GM20000 (cell line): ENCODE results near the gene PRKCB.

Experiments used
- DNase-seq: peaks from one replicate; pipeline ENCODE4 v3.0.0; 2012; ENCODE audit warnings: low spot score
- TF ChIP-seq, protein P1 (sequence below): IDR thresholded peaks from 2 replicates; pipeline ENCODE4 v1.5.1; 2012; ENCODE audit warnings: mild to moderate bottlenecking, control low read depth; ENCODE audit errors: extremely low read depth, missing control alignments

The PRKCB gene

DNA sequence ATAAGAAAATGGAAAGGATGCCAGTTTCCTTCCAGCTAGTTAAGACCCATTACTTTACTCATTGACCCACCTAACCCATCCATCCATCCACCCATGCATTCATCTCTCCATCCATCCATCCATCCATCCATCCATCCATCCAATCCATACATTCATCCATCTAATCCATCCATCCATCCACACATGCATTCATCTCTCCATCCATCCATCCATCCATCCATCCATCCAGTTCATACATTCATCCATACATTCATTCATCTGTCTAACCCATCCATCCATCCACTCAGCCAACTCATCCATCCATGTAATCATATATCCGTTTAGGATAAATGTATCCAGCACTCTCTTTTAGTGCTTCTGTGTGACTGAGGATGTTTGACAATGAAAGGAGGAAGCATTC, 241.5 kb downstream of the PRKCB start:
- TF ChIP-seq, protein P1, sequence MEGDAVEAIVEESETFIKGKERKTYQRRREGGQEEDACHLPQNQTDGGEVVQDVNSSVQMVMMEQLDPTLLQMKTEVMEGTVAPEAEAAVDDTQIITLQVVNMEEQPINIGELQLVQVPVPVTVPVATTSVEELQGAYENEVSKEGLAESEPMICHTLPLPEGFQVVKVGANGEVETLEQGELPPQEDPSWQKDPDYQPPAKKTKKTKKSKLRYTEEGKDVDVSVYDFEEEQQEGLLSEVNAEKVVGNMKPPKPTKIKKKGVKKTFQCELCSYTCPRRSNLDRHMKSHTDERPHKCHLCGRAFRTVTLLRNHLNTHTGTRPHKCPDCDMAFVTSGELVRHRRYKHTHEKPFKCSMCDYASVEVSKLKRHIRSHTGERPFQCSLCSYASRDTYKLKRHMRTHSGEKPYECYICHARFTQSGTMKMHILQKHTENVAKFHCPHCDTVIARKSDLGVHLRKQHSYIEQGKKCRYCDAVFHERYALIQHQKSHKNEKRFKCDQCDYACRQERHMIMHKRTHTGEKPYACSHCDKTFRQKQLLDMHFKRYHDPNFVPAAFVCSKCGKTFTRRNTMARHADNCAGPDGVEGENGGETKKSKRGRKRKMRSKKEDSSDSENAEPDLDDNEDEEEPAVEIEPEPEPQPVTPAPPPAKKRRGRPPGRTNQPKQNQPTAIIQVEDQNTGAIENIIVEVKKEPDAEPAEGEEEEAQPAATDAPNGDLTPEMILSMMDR, result no peak
- no peak for DNase-seq

DNA sequence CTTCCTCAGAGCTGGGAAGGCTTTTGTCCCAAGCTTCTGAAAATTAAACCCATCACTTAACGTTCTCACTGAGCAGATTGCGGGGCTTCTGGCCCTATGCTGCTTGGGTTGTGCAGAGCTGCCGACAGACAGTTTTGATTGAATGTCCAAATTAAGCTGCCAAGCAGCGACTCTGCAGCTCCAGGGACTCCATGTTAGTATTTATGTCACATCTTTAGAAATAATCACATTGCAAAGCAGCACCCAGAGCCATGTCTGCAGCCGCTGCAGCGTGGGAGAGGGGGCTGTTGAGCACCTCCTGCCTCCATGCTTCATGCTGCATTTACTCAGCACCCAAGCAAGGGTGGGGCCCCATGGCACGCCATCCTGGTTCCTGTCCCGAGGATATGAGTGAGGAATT, 242.2 kb downstream of the PRKCB start:
- TF ChIP-seq, protein P1, result no peak
- no peak for DNase-seq

DNA sequence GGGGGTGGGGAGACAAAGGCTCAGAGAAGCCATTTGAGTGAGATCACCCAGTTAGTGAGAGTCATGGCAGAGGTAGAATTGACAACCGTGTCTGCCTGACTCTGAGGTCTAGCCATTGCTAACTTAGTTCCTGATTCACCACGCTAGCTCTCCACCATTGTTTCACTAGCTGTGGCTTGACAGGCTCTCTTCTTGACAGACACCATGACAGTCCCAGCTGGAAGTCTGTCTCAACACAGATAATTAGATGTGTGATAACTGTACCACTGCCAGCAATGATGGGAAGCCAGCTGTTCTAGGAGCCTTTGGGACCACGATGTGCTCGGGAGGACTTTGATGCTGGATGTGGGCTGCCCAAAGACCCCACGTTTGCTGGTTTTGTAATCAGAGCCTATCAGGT, 249.9 kb downstream of the PRKCB start:
- no peak for DNase-seq
- TF ChIP-seq, protein P1, result no peak

- TF ChIP-seq, protein P1, result no peak
- DNase-seq, result no peak
Measured at GRCh38 chr16:24087891-24088410, 252.2 kb downstream of the PRKCB start.

GRCh38 chr16:24088767-24089166, 253.0 kb downstream of the PRKCB start:
- TF ChIP-seq, protein P1, result no peak
- DNase-seq, result no peak

DNA sequence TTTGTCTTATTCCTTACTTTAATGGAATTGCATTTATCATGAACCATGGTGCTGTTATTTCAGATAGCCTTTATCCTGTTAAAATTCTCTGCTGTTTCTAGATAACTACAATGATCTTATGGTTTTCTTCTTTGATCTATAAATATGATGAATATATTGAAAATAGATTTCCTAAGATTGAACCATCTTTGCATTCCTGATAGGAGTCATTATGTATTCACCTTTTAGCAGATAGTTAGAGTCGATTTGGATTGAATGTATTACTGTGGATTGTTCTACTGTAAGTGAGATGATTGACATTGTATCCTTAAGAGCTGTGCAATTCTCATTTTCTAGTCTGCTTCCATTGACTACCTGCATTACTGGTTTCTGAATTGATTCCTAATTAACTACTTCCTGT, 255.3 kb downstream of the PRKCB start:
- no peak for DNase-seq

GRCh38 chr16:24093049-24093448, 257.3 kb downstream of the PRKCB start:
- no peak for DNase-seq
- TF ChIP-seq, protein P1, result no peak

More for the DNA sequence above, 255.3 kb downstream of the PRKCB start:
- TF ChIP-seq, protein P1, result no peak
